Trophoblast cell (in vitro differentiated cells and primary cell): ENCODE results near the gene GAP43.

Experiments used
- DNase-seq, 2 donors: peaks; one replicate each; pipeline ENCODE4 v3.0.0-alpha.2; 2016
- H2AFZ ChIP-seq: 2 replicates; pipeline ENCODE4 v1.6.1; 2013; ENCODE audit warnings: low read length, moderate library complexity, mild to moderate bottlenecking; ENCODE audit not compliant: insufficient read depth, poor library complexity
- H2AK5ac ChIP-seq: 2 replicates; pipeline ENCODE4 v1.6.1; 2013; ENCODE audit warnings: mild to moderate bottlenecking, low read length
- H2BK120ac ChIP-seq: 2 replicates; pipeline ENCODE4 v1.6.1; 2013; ENCODE audit warnings: low read length, mild to moderate bottlenecking, moderate library complexity; ENCODE audit not compliant: insufficient read depth, poor library complexity
- H2BK12ac ChIP-seq: 2 replicates; pipeline ENCODE4 v1.6.1; 2013; ENCODE audit warnings: mild to moderate bottlenecking, low read length, moderate library complexity
- H2BK5ac ChIP-seq: 2 replicates; pipeline ENCODE4 v1.6.1; 2013; ENCODE audit warnings: low read length, low read depth, moderate library complexity, mild to moderate bottlenecking; ENCODE audit not compliant: poor library complexity
- H3K14ac ChIP-seq: 2 replicates; pipeline ENCODE4 v1.6.1; 2013; ENCODE audit warnings: mild to moderate bottlenecking, low read length
- H3K18ac ChIP-seq: 2 replicates; pipeline ENCODE4 v1.6.1; 2013; ENCODE audit warnings: mild to moderate bottlenecking, low read length
- H3K23ac ChIP-seq: 2 replicates; pipeline ENCODE4 v1.6.1; 2013; ENCODE audit warnings: low read length
- H3K27ac ChIP-seq: 2 replicates; pipeline ENCODE4 v1.5.1; 2013; ENCODE audit warnings: low read depth, mild to moderate bottlenecking, inconsistent platforms, low read length, moderate library complexity
- H3K27me3 ChIP-seq: 2 replicates; pipeline ENCODE4 v1.6.1; 2013; ENCODE audit warnings: inconsistent platforms, mild to moderate bottlenecking, low read length, moderate library complexity; ENCODE audit not compliant: insufficient read depth
- H3K36me3 ChIP-seq, 2 experiments: 1 replicate in 1 of 2; 2 replicates in 1 of 2; pipeline ENCODE4 v1.6.1; 2013; ENCODE audit warnings: low read length in 2 of 2, mild to moderate bottlenecking in 2 of 2, moderate library complexity in 1 of 2; ENCODE audit not compliant: insufficient read depth in 2 of 2, control insufficient read depth in 1 of 2
- H3K4ac ChIP-seq: 2 replicates; pipeline ENCODE4 v1.6.1; 2013; ENCODE audit warnings: low read depth, mild to moderate bottlenecking, low read length, moderate library complexity
- H3K4me1 ChIP-seq, 2 experiments: 1 replicate in 1 of 2; 2 replicates in 1 of 2; pipeline ENCODE4 v1.6.1; 2013; ENCODE audit warnings: low read length in 2 of 2, mild to moderate bottlenecking in 2 of 2, moderate library complexity in 1 of 2; ENCODE audit not compliant: insufficient read depth in 2 of 2, control insufficient read depth in 1 of 2
- H3K4me2 ChIP-seq: 2 replicates; pipeline ENCODE4 v1.6.1; 2013; ENCODE audit warnings: inconsistent platforms, mild to moderate bottlenecking, low read length, moderate library complexity
- H3K4me3 ChIP-seq: 2 replicates; pipeline ENCODE4 v1.5.1; 2013; ENCODE audit warnings: mild to moderate bottlenecking, low read depth, low read length, inconsistent platforms
- H3K79me1 ChIP-seq: one replicate; pipeline ENCODE4 v1.6.1; 2013; ENCODE audit warnings: low read length
- H3K79me2 ChIP-seq: 2 replicates; pipeline ENCODE4 v1.6.1; 2013; ENCODE audit warnings: low read length, mild to moderate bottlenecking; ENCODE audit not compliant: control insufficient read depth, insufficient read depth, poor library complexity
- H3K9ac ChIP-seq: 2 replicates; pipeline ENCODE4 v1.6.1; 2013; ENCODE audit warnings: mild to moderate bottlenecking, low read length
- H3K9me3 ChIP-seq: 2 replicates; pipeline ENCODE4 v1.6.1; 2013; ENCODE audit warnings: low read depth, mild to moderate bottlenecking, control low read depth, inconsistent platforms, low read length; ENCODE audit not compliant: insufficient read depth
- H4K12ac ChIP-seq: 2 replicates; pipeline ENCODE4 v1.6.1; 2013; ENCODE audit warnings: low read depth, mild to moderate bottlenecking, low read length, moderate library complexity
- H4K8ac ChIP-seq: 2 replicates; pipeline ENCODE4 v1.6.1; 2013; ENCODE audit warnings: low read depth, mild to moderate bottlenecking, low read length, moderate library complexity
- H4K91ac ChIP-seq: one replicate; pipeline ENCODE4 v1.6.1; 2013; ENCODE audit warnings: low read depth, mild to moderate bottlenecking, low read length, moderate library complexity
- WGBS: extraction: QIAGEN DNeasy Blood & Tissue Kit; methylation state at CpG from one replicate; pipeline ENCODE4 v1.1.7; 2013; ENCODE audit warnings: missing lambda C conversion rate; ENCODE audit not compliant: insufficient read length, insufficient coverage; ENCODE audit errors: extremely low coverage; 5-methylcytosine and 5-hydroxymethylcytosine counted together

The GAP43 gene

DNA sequence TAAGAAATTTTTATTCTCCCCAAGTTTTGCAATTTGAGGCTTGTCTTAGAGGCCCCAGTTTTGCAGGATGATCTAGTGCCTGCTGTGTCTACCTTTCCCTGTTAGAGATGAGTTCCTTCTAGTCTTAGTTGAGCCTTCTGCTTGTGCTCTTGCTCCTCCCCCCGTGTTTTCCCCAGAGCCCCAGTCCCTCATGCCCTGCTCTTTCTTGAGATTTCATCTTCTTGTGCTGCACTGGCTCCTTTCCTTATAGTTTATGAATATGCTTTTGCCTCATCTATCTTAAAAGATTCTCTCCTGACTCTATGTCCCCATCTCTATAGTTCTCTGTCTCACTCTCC lies 4.7 kb downstream of the GAP43 start:
- H3K36me3 ChIP-seq = no peaks in the 10 kb centered on the region
- H3K79me1 ChIP-seq = no peaks in the 10 kb centered on the region
- no peak overlapping the region for H3K18ac ChIP-seq
- no peak for DNase-seq
- no peak overlapping the region for H3K4me2 ChIP-seq
- no peak overlapping the region for H2AFZ ChIP-seq
- H3K9ac ChIP-seq = no peak overlapping the region
- no peak overlapping the region for H3K14ac ChIP-seq
- H2BK12ac ChIP-seq = no peak overlapping the region
- no peak overlapping the region for H3K4ac ChIP-seq
- no peak overlapping the region for H3K4me3 ChIP-seq
- H4K8ac ChIP-seq = no peak overlapping the region
- no peak overlapping the region for H4K91ac ChIP-seq
- H3K9me3 ChIP-seq = no peaks in the 10 kb centered on the region
- H2BK120ac ChIP-seq = no peak overlapping the region
- no peak overlapping the region for H3K23ac ChIP-seq
- no peak overlapping the region for H2BK5ac ChIP-seq
- peaks cover 0 to 3% of the 10 kb centered on the region in 2 experiments for H3K4me1 ChIP-seq
- whole genome bisulfite sequencing = no CpG with 5 or more reads among the region's 1 CpG
- H3K27me3 ChIP-seq = no peaks in the 10 kb centered on the region
- no peak overlapping the region for H4K12ac ChIP-seq
- H3K27ac ChIP-seq = no peak overlapping the region
- H3K79me2 ChIP-seq = no peaks in the 10 kb centered on the region
- no peak overlapping the region for H2AK5ac ChIP-seq

DNA sequence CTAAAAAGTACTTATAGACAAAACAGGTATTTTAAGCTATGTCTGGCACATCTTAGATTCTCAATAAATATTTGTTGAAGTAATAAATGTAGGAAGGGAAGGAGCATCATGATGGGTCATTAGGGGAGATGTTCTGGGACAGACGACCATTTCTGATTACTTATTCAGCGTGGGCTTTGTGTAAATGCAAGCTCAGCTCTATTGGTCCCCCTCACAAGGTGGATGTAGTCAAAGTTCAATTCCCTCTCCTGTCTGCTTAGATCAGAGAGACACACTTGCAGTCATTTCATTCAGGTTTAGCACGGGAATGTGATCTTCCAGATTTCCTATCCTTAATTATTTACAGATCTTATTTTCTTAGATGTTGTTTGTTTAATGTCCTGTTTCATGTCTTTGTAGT lies 7.5 kb downstream of the GAP43 start:
- Histone ChIP-seq H3K23ac (no peak overlapping the region), H3K9ac (no peak overlapping the region), H3K4me1 (no peaks in the 10 kb centered on the region), H3K4me3 (no peak overlapping the region), H3K27me3 (no peaks in the 10 kb centered on the region), H4K8ac (no peak overlapping the region), H3K79me1 (no peaks in the 10 kb centered on the region), H3K79me2 (no peaks in the 10 kb centered on the region), H4K12ac (no peak overlapping the region), H3K36me3 (no peaks in the 10 kb centered on the region), H3K4ac (no peak overlapping the region), H4K91ac (no peak overlapping the region), H3K18ac (no peak overlapping the region), H2BK12ac (no peak overlapping the region), H2AFZ (no peak overlapping the region), H3K9me3 (no peaks in the 10 kb centered on the region), H3K27ac (no peak overlapping the region), H2BK5ac (no peak overlapping the region), H2BK120ac (no peak overlapping the region), H3K4me2 (no peak overlapping the region), H2AK5ac (no peak overlapping the region), H3K14ac (no peak overlapping the region)
- no CpG with 5 or more reads among the region's 3 CpGs for WGBS
- no peak for DNase-seq

DNA sequence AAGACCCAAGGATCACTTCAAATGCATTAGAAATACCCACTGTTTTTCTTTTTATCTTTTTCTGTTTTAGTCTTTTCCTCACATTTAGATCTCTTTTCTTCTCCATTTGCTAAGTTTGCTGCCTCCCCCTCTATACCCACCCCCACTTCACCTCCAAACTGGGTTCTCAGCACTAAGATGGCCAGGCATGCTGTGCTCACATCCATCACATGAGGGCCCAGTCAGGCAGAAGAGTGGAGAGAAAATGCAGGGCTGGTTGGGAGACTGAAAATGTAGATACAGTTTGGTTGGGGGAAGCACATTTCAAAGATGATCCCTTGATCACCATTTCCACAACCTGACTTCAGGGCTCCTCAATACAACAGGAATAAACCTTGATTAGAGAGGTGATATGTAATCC lies 8.7 kb downstream of the GAP43 start:
- no peak for DNase-seq
- H3K14ac ChIP-seq = no peak overlapping the region
- no peak overlapping the region for H2BK12ac ChIP-seq
- no peak overlapping the region for H3K4ac ChIP-seq
- no peak overlapping the region for H3K18ac ChIP-seq
- H4K91ac ChIP-seq = no peak overlapping the region
- no peak overlapping the region for H3K27ac ChIP-seq
- no peak overlapping the region for H2BK5ac ChIP-seq
- no peaks in the 10 kb centered on the region for H3K4me1 ChIP-seq
- H2AK5ac ChIP-seq = no peak overlapping the region
- H2AFZ ChIP-seq = no peak overlapping the region
- H3K79me1 ChIP-seq = no peaks in the 10 kb centered on the region
- no peak overlapping the region for H2BK120ac ChIP-seq
- H3K36me3 ChIP-seq = no peaks in the 10 kb centered on the region
- no peak overlapping the region for H3K9ac ChIP-seq
- no peak overlapping the region for H4K12ac ChIP-seq
- no peak overlapping the region for H3K4me2 ChIP-seq
- H3K27me3 ChIP-seq = no peaks in the 10 kb centered on the region
- H3K4me3 ChIP-seq = no peak overlapping the region
- no peaks in the 10 kb centered on the region for H3K9me3 ChIP-seq
- no peaks in the 10 kb centered on the region for H3K79me2 ChIP-seq
- no peak overlapping the region for H3K23ac ChIP-seq
- H4K8ac ChIP-seq = no peak overlapping the region

DNA sequence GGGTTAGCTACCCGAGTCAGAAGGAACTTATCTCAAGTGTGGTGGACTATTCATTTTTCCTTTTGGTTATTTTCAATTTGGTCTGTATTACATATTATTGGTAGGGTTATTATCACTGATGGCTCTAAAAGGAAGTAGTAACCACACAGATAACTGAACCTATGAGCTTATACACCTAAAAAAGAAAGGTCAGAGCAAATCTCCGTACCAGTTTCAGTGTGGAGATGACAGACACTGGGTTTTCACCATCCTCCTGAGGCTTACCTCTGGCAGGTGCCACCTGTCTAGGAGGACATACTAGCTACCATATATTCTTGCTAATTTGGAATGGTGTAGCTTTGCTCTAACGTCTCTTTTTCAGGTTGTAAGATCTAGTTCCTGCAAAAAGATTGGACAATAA lies 10.2 kb downstream of the GAP43 start:
- H3K9ac ChIP-seq = no peak overlapping the region
- H3K9me3 ChIP-seq = no peaks in the 10 kb centered on the region
- H2BK120ac ChIP-seq = no peak overlapping the region
- no peaks in the 10 kb centered on the region for H3K27me3 ChIP-seq
- H2AK5ac ChIP-seq = no peak overlapping the region
- no peak overlapping the region for H2BK5ac ChIP-seq
- H4K12ac ChIP-seq = no peak overlapping the region
- no peaks in the 10 kb centered on the region for H3K79me1 ChIP-seq
- no peaks in the 10 kb centered on the region for H3K36me3 ChIP-seq
- no peak overlapping the region for H4K91ac ChIP-seq
- H3K4me1 ChIP-seq = no peaks in the 10 kb centered on the region
- no peak overlapping the region for H2AFZ ChIP-seq
- no CpG with 5 or more reads among the region's 3 CpGs for WGBS
- no peak overlapping the region for H4K8ac ChIP-seq
- no peaks in the 10 kb centered on the region for H3K79me2 ChIP-seq
- H3K4me3 ChIP-seq = no peak overlapping the region
- no peak overlapping the region for H3K27ac ChIP-seq
- no peak overlapping the region for H3K14ac ChIP-seq
- H3K4ac ChIP-seq = no peak overlapping the region
- H3K18ac ChIP-seq = no peak overlapping the region
- no peak overlapping the region for H3K23ac ChIP-seq
- no peak overlapping the region for H2BK12ac ChIP-seq
- DNase-seq = no peak
- no peak overlapping the region for H3K4me2 ChIP-seq

DNA sequence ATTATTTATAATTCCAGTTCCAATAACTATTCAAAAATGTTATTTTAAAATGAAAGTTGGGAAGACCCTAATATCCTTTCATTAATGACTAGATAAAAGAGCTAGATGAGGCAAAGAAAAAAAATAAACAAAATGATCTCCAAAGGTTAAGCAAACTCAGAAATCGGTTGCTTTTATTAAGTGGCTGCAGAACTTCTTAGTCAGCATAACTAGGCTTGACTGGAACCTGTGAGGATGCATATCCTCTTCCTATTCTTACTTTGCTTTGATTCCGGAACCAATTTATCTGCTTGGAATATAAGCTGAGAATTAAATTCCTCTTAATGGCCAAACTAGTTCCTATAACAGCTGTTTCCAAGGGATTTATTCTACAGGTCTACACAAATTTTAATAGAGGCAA lies 10.7 kb downstream of the GAP43 start:
- Histone ChIP-seq H4K91ac (no peak overlapping the region), H3K9me3 (no peaks in the 10 kb centered on the region), H3K27ac (no peak overlapping the region), H3K9ac (no peak overlapping the region), H3K36me3 (no peaks in the 10 kb centered on the region), H3K4me3 (no peak overlapping the region), H2AFZ (no peak overlapping the region), H4K12ac (no peak overlapping the region), H2BK12ac (no peak overlapping the region), H3K4ac (no peak overlapping the region), H3K18ac (no peak overlapping the region), H3K79me2 (no peaks in the 10 kb centered on the region), H4K8ac (no peak overlapping the region), H3K79me1 (no peaks in the 10 kb centered on the region), H3K4me2 (no peak overlapping the region), H2AK5ac (no peak overlapping the region), H3K4me1 (no peaks in the 10 kb centered on the region), H2BK120ac (no peak overlapping the region), H3K23ac (no peak overlapping the region), H3K14ac (no peak overlapping the region), H3K27me3 (no peaks in the 10 kb centered on the region), H2BK5ac (no peak overlapping the region)
- WGBS = no CpG with 5 or more reads among the region's 2 CpGs
- no peak for DNase-seq
